GM23338 (cell line): ENCODE measurements around the gene SEPTIN8. TPM values are rescaled to one million over a fixed set of nuclear protein-coding genes. Genes with fewer than 3 reads are reported as not detected.

Experiments used
- ATAC-seq: fragments of 200-7000 bp; cut with Tn5 transposase; 3 replicates; pipeline ENCODE4 v1.9.1; 2020
- DNase-seq: peaks from one replicate; pipeline ENCODE4 v3.0.0-alpha.2; 2015; ENCODE audit warnings: low spot score
- H2AFZ ChIP-seq: fragments of 200-600 bp; sonication (generic); 2 replicates; pipeline ENCODE4 v1.8.0; 2016; ENCODE audit warnings: antibody characterized with exemption, mild to moderate bottlenecking, moderate library complexity
- H3F3A ChIP-seq: fragments of 200-600 bp; sonication (generic); replicated peaks from 2 replicates; pipeline ENCODE4 v1.8.0; 2017; ENCODE audit warnings: antibody characterized with exemption, mixed run types, low read depth
- H3K27ac ChIP-seq: fragments of 200-600 bp; sonication (generic); 2 replicates; pipeline ENCODE4 v1.6.1; 2016; ENCODE audit warnings: low read depth
- H3K27me3 ChIP-seq: fragments of 200-600 bp; sonication (generic); 2 replicates; pipeline ENCODE4 v1.8.0; 2016; ENCODE audit warnings: mild to moderate bottlenecking, mixed run types, moderate library complexity; ENCODE audit not compliant: insufficient read depth
- H3K36me3 ChIP-seq: fragments of 200-600 bp; sonication (generic); 2 replicates; pipeline ENCODE4 v1.8.0; 2016; ENCODE audit warnings: mild to moderate bottlenecking; ENCODE audit not compliant: insufficient read depth
- H3K4me1 ChIP-seq: fragments of 200-600 bp; sonication (generic); 2 replicates; pipeline ENCODE4 v1.8.0; 2016; ENCODE audit warnings: mild to moderate bottlenecking, moderate library complexity; ENCODE audit not compliant: insufficient read depth
- H3K4me2 ChIP-seq: fragments of 200-600 bp; sonication (generic); 2 replicates; pipeline ENCODE4 v1.7.1; 2017; ENCODE audit warnings: mixed run types
- H3K4me3 ChIP-seq: fragments of 200-600 bp; sonication (generic); 2 replicates; pipeline ENCODE4 v1.6.1; 2016; ENCODE audit warnings: mixed run types
- H3K79me2 ChIP-seq: fragments of 200-600 bp; sonication (generic); replicated peaks from 2 replicates; pipeline ENCODE4 v1.8.0; 2017; ENCODE audit warnings: mild to moderate bottlenecking; ENCODE audit not compliant: insufficient read depth
- H3K9me2 ChIP-seq: fragments of 200-600 bp; sonication (generic); 2 replicates; pipeline ENCODE4 v1.8.0; 2017; ENCODE audit not compliant: insufficient read depth
- H4K20me1 ChIP-seq: fragments of 200-600 bp; sonication (generic); replicated peaks from 2 replicates; pipeline ENCODE4 v1.8.0; 2017; ENCODE audit warnings: mild to moderate bottlenecking; ENCODE audit not compliant: insufficient read depth
- H3K27ac Mint-ChIP-seq: 2 replicates; pipeline ENCODE4 v1.8.0; 2020; ENCODE audit warnings: inconsistent platforms, mild to moderate bottlenecking, moderate library complexity, mixed read lengths
- H3K27me3 Mint-ChIP-seq: 3 replicates; pipeline ENCODE4 v1.8.0; 2022; ENCODE audit warnings: low read depth, mild to moderate bottlenecking, moderate library complexity, mixed read lengths, inconsistent platforms; ENCODE audit not compliant: insufficient read depth, poor library complexity
- H3K36me3 Mint-ChIP-seq: 3 replicates; pipeline ENCODE4 v1.8.0; 2021; ENCODE audit warnings: low read depth, mild to moderate bottlenecking, inconsistent platforms, moderate library complexity, mixed read lengths
- H3K4me1 Mint-ChIP-seq: 3 replicates; pipeline ENCODE4 v1.8.0; 2020; ENCODE audit warnings: mild to moderate bottlenecking, inconsistent platforms, mixed read lengths
- H3K4me3 Mint-ChIP-seq: 3 replicates; pipeline ENCODE4 v1.8.0; 2021; ENCODE audit warnings: moderate library complexity, mild to moderate bottlenecking, inconsistent platforms, mixed read lengths
- H3K9me3 Mint-ChIP-seq: 3 replicates; pipeline ENCODE4 v1.8.0; 2020; ENCODE audit warnings: moderate library complexity, mild to moderate bottlenecking, inconsistent platforms, mixed read lengths
- CREB1 ChIP-seq: fragments of 250-450 bp; sonication (Bioruptor Pico); IDR thresholded peaks from 2 replicates; pipeline ENCODE4 v1.5.0; 2020; ENCODE audit warnings: low read depth, mild to moderate bottlenecking, moderate library complexity
- EZH2 ChIP-seq: fragments of 200-600 bp; sonication (generic); IDR thresholded peaks from one replicate; pipeline ENCODE4 v1.8.0; 2017; ENCODE audit warnings: antibody characterized with exemption, mild to moderate bottlenecking, low read depth; ENCODE audit not compliant: unreplicated experiment
- EZH2phosphoT487 ChIP-seq: fragments of 200-600 bp; sonication (generic); IDR thresholded peaks from one replicate; pipeline ENCODE4 v1.8.1; 2018; ENCODE audit warnings: antibody characterized with exemption; ENCODE audit not compliant: unreplicated experiment
- JUNB ChIP-seq: IDR thresholded peaks from one replicate; pipeline ENCODE4 v1.6.1; 2016; ENCODE audit warnings: antibody characterized with exemption; ENCODE audit not compliant: unreplicated experiment
- NANOG ChIP-seq: IDR thresholded peaks from 2 replicates; pipeline ENCODE4 v1.6.1; 2016; ENCODE audit warnings: antibody characterized with exemption, borderline replicate concordance
- POLR2AphosphoS5 ChIP-seq: IDR thresholded peaks from 2 replicates; pipeline ENCODE4 v1.6.1; 2016; ENCODE audit warnings: antibody characterized with exemption, low read depth
- REST ChIP-seq: IDR thresholded peaks from one replicate; pipeline ENCODE4 v1.6.1; 2018; ENCODE audit warnings: antibody characterized with exemption; ENCODE audit not compliant: unreplicated experiment
- STAT1 ChIP-seq: IDR thresholded peaks from one replicate; pipeline ENCODE4 v1.6.1; 2016; ENCODE audit warnings: antibody characterized with exemption; ENCODE audit not compliant: unreplicated experiment
- ZNF114 ChIP-seq: fragments of 250-450 bp; sonication (Bioruptor Pico); IDR thresholded peaks from 2 replicates; pipeline ENCODE4 v1.5.0; 2020; ENCODE audit warnings: mild to moderate bottlenecking, moderate library complexity
- ZNF331 ChIP-seq: fragments of 250-450 bp; sonication (Bioruptor Pico); IDR thresholded peaks from 2 replicates; pipeline ENCODE4 v1.5.0; 2020; ENCODE audit warnings: low read depth, mild to moderate bottlenecking, moderate library complexity
- ZNF462 ChIP-seq: fragments of 250-450 bp; sonication (Bioruptor Pico); IDR thresholded peaks from 2 replicates; pipeline ENCODE4 v1.5.0; 2020; ENCODE audit warnings: mild to moderate bottlenecking, moderate library complexity
- polyA plus RNA-seq: library from polyadenylated mRNA; unstranded; fragments of >200 nt; fragmentation: Nextera tagmentation; extraction: Ambion mirVana; gene quantifications from 2 replicates; pipeline ENCODE4 v1.2.1, GENCODE V29; 2016
- total RNA-seq: library from RNA; depleted of rRNA; stranded (reverse); fragments of >200 nt; shearing (Covaris generic); gene quantifications from 2 replicates; pipeline ENCODE4 v1.2.3, GENCODE V29; 2014
- TF ChIP-seq, protein P1 (sequence below), 2 experiments: fragments of 200-600 bp in 1 of 2; sonication (generic) in 1 of 2; conservative IDR thresholded peaks; 2 replicates each; pipeline versions ENCODE4 v1.5.1 to v1.6.1; 2016 to 2017; ENCODE audit warnings: antibody characterized with exemption in 2 of 2, low read depth in 2 of 2, mild to moderate bottlenecking in 2 of 2, moderate library complexity in 1 of 2

Gene SEPTIN8
- total and polyA plus RNA-seq, 2 experiments from 2014 or later: 8.8 to 45.0 TPM

GRCh38 chr5:132800545-132800944 is 23.5 kb upstream of the SEPTIN8 start:
- no peaks in the 10 kb centered on the region for H3K36me3 Mint-ChIP-seq
- TF ChIP-seq ZNF114 (CRISPR knock-in tag): no peak
- Histone ChIP-seq H3F3A (no peaks in the 10 kb centered on the region), H4K20me1 (no peaks in the 10 kb centered on the region), H3K4me3 (no peak overlapping the region), H3K36me3 (no peaks in the 10 kb centered on the region), H3K79me2 (no peaks in the 10 kb centered on the region), H3K4me1 (no peaks in the 10 kb centered on the region), H3K4me2 (no peak overlapping the region), H3K27ac (no peak overlapping the region), H3K9me2 (no peaks in the 10 kb centered on the region), H3K27me3 (no peaks in the 10 kb centered on the region), H2AFZ (peak overlapping the region; percentile 33)
- no peak overlapping the region for H3K4me3 Mint-ChIP-seq
- H3K27ac Mint-ChIP-seq: no peak overlapping the region
- DNase-seq (no peak), ATAC-seq (no peak)
- peaks cover 4% of the 10 kb centered on the region; the same call in 2 of the 3 replicates for H3K9me3 Mint-ChIP-seq
- no peaks in the 10 kb centered on the region for H3K4me1 Mint-ChIP-seq
- peaks cover 4% of the 10 kb centered on the region for H3K27me3 Mint-ChIP-seq

DNA sequence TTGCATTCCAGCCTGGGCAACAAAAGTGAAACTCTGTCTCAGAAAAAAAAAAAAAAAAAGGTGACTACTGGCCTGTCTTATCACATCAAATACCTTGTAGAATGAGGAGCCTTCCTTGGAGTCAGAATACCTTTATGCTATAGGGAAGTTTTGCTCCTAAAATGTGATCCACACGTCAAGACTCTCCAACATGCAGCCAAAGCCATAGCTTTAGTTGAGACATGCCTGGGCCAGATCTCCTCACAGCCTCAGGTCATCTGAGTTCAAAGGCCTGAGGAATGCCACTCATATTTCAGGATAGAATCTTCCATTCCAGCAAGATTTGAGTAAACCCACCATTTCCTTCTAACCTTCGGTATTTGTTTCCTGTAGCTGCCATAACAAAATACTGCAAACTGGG is 22.4 kb upstream of the SEPTIN8 start:
- Histone ChIP-seq H4K20me1 (no peaks in the 10 kb centered on the region), H3K27ac (no peak overlapping the region), H3K9me2 (no peaks in the 10 kb centered on the region), H2AFZ (peak overlapping the region; percentile 52; the same call in 1 of the 2 replicates), H3K36me3 (no peaks in the 10 kb centered on the region), H3F3A (no peaks in the 10 kb centered on the region), H3K79me2 (no peaks in the 10 kb centered on the region), H3K4me1 (no peaks in the 10 kb centered on the region), H3K4me2 (no peak overlapping the region), H3K27me3 (no peaks in the 10 kb centered on the region), H3K4me3 (no peak overlapping the region)
- DNase-seq (no peak), ATAC-seq (no peak)
- H3K4me3 Mint-ChIP-seq: no peak overlapping the region
- no peak overlapping the region for H3K27ac Mint-ChIP-seq
- H3K4me1 Mint-ChIP-seq: no peaks in the 10 kb centered on the region
- H3K36me3 Mint-ChIP-seq: no peaks in the 10 kb centered on the region
- H3K9me3 Mint-ChIP-seq: 0 out of 3 replicates have a peak, but pooled peaks cover under 1% of the 10 kb centered on the region
- H3K27me3 Mint-ChIP-seq: peaks cover 4% of the 10 kb centered on the region
- TF ChIP-seq ZNF331 (CRISPR knock-in tag): no peak
- no peak for TF ChIP-seq JUNB
- TF ChIP-seq ZNF114 (CRISPR knock-in tag): no peak
- TF ChIP-seq EZH2phosphoT487: no peak
- no peak for TF ChIP-seq CREB1 (CRISPR knock-in tag)
- TF ChIP-seq POLR2AphosphoS5: no peak
- no peak for TF ChIP-seq ZNF462 (CRISPR knock-in tag)
- no peak for TF ChIP-seq STAT1
- TF ChIP-seq, protein P1, sequence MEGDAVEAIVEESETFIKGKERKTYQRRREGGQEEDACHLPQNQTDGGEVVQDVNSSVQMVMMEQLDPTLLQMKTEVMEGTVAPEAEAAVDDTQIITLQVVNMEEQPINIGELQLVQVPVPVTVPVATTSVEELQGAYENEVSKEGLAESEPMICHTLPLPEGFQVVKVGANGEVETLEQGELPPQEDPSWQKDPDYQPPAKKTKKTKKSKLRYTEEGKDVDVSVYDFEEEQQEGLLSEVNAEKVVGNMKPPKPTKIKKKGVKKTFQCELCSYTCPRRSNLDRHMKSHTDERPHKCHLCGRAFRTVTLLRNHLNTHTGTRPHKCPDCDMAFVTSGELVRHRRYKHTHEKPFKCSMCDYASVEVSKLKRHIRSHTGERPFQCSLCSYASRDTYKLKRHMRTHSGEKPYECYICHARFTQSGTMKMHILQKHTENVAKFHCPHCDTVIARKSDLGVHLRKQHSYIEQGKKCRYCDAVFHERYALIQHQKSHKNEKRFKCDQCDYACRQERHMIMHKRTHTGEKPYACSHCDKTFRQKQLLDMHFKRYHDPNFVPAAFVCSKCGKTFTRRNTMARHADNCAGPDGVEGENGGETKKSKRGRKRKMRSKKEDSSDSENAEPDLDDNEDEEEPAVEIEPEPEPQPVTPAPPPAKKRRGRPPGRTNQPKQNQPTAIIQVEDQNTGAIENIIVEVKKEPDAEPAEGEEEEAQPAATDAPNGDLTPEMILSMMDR (conservative IDR thresholded peaks at IDR 0.05; ENCODE audit: low read depth in 2 of 2): no peak
- TF ChIP-seq EZH2: no peak
- TF ChIP-seq NANOG: no peak
- no peak for TF ChIP-seq REST
